Measurements from ENCODE around the gene SHH. TPM values are rescaled to one million over a fixed set of nuclear protein-coding genes. Genes with fewer than 3 reads are reported as not detected.

The SHH gene
- total and polyA plus RNA-seq, 11 donors: not detected

- H3K4me3 ChIP-seq: no peak overlapping the region
- ATAC-seq (no peak), DNase-seq (peak in 1 of 5 donors; percentile 33)
- intact Hi-C loops (cut with DNase I): no loop called here
- no peaks in the 10 kb centered on the region for H3K36me3 ChIP-seq
- H3K27me3 ChIP-seq: peaks cover 0 to 26% (median 3%) of the 10 kb centered on the region in 9 donors
- H3K9me3 ChIP-seq: no peaks in the 10 kb centered on the region
- TF ChIP-seq CTCF (IDR thresholded peaks at IDR 0.05): no peak
- TF ChIP-seq POLR2A (IDR thresholded peaks at IDR 0.05): no peak
- no peaks in the 10 kb centered on the region for H3K4me1 ChIP-seq
- no peak overlapping the region for H3K27ac ChIP-seq
- 85 to 88% (median 87%) methylated on average over 11 to 14 of the region's 14 CpGs for WGBS, 4 donors
Measured at GRCh38 chr7:155845226-155845625, 33.0 kb upstream of the SHH start.

- Histone ChIP-seq H3K4me1 (no peaks in the 10 kb centered on the region), H3K27ac (no peak overlapping the region), H3K27me3 (peaks cover 0 to 24% (median 0%) of the 10 kb centered on the region in 9 donors), H3K36me3 (no peaks in the 10 kb centered on the region), H3K4me3 (no peak overlapping the region), H3K9me3 (no peaks in the 10 kb centered on the region)
- 77 to 86% (median 86%) methylated on average over 15 to 16 of the region's 16 CpGs for WGBS, 4 donors
- no peak for TF ChIP-seq POLR2A (IDR thresholded peaks at IDR 0.05)
- no peak for TF ChIP-seq CTCF (IDR thresholded peaks at IDR 0.05)
- ATAC-seq (no peak), DNase-seq (peak in 1 of 5 donors; percentile 35)
- intact Hi-C loops (cut with DNase I): no loop called here
Measured at GRCh38 chr7:155844526-155844925, 32.3 kb upstream of the SHH start.

GRCh38 chr7:155844019-155844453, 31.8 kb upstream of the SHH start:
- Histone ChIP-seq H3K4me3 (no peak overlapping the region), H3K27me3 (peaks cover 0 to 24% (median 0%) of the 10 kb centered on the region in 9 donors), H3K36me3 (no peaks in the 10 kb centered on the region), H3K27ac (no peak overlapping the region), H3K9me3 (no peaks in the 10 kb centered on the region), H3K4me1 (no peaks in the 10 kb centered on the region)
- 58 to 79% (median 65%) methylated on average over 6 to 14 of the region's 14 CpGs for WGBS, 4 donors
- no peak for TF ChIP-seq CTCF (IDR thresholded peaks at IDR 0.05)
- no peak for TF ChIP-seq POLR2A (IDR thresholded peaks at IDR 0.05)
- ATAC-seq (no peak), DNase-seq (peak in 1 of 5 donors; percentile 52)
- intact Hi-C loops (cut with DNase I): no loop called here

- TF ChIP-seq POLR2A (IDR thresholded peaks at IDR 0.05): no peak
- no peak for TF ChIP-seq CTCF (IDR thresholded peaks at IDR 0.05)
- Histone ChIP-seq H3K27me3 (peaks cover 0 to 24% (median 0%) of the 10 kb centered on the region in 9 donors), H3K9me3 (no peaks in the 10 kb centered on the region), H3K4me3 (no peak overlapping the region), H3K36me3 (no peaks in the 10 kb centered on the region), H3K4me1 (no peaks in the 10 kb centered on the region), H3K27ac (no peak overlapping the region)
- intact Hi-C loops (cut with DNase I): no loop called here
- 86 to 90% (median 87%) methylated on average over 16 to 20 of the region's 20 CpGs for WGBS, 4 donors
- DNase-seq (peak in 1 of 5 donors; percentile 49), ATAC-seq (no peak)
Measured at GRCh38 chr7:155843426-155844018, 31.3 kb upstream of the SHH start.
